ENCODE data around the gene ITGA8. TPM values are rescaled to one million over a fixed set of nuclear protein-coding genes. Genes with fewer than 3 reads are reported as not detected.

The ITGA8 gene
- polyA plus RNA-seq, 1 donor (not counting 4 experiments of a cell fraction or from before 2014, with no cell fraction given): not detected

DNA sequence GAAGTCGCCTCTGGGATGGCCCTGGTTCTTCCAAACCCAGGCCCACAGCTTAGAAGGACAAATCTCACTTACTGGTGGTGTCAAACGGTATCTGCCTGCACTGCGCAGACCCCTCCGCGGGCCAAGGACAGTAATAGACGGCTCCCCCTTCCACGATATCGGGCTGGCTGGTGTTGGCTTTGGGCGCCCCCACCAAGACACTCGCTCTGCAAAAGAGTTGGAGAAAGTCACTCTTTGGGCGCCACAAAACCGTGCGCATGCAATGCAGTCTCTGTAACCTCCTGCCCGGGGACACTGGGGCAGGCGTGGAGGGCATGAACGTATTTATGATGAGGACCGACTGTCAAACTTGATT, 1.1 kb downstream of the ITGA8 start:
- Histone ChIP-seq H4K20me1 (ENCODE audit: control insufficient read depth, extremely low read depth, insufficient read depth, low read length) (no peaks in the 10 kb centered on the region), H3K79me2 (ENCODE audit: control insufficient read depth, insufficient read depth, low read length) (no peaks in the 10 kb centered on the region), H3K27me3 (ENCODE audit: control insufficient read depth, extremely low read depth, insufficient read depth, low read length) (peaks cover 29% of the 10 kb centered on the region), H2AFZ (ENCODE audit: control insufficient read depth, low read length) (no peak overlapping the region), H3K4me3 (ENCODE audit: control insufficient read depth in 2 of 3, extremely low read depth in 1 of 3, insufficient read depth in 2 of 3, low read depth in 1 of 3, low read length in 3 of 3) (no peak overlapping the region), H3K9me3 (ENCODE audit: control insufficient read depth, low read depth, low read length) (no peaks in the 10 kb centered on the region), H3K36me3 (ENCODE audit: control insufficient read depth in 2 of 2, extremely low read depth in 1 of 2, insufficient read depth in 2 of 2, low read length in 2 of 2) (no peaks in the 10 kb centered on the region), H3K9ac (ENCODE audit: control insufficient read depth, extremely low read depth, insufficient read depth, low read length) (no peak overlapping the region), H3K4me1 (ENCODE audit: control insufficient read depth, extremely low read depth, insufficient read depth, low read length) (no peaks in the 10 kb centered on the region), H3K4me2 (ENCODE audit: control insufficient read depth, extremely low read depth, insufficient read depth, low read depth, low read length) (no peak overlapping the region), H3K27ac (ENCODE audit: control insufficient read depth, insufficient read depth, low read length) (no peak overlapping the region), H3K9me1 (ENCODE audit: control insufficient read depth, extremely low read depth, insufficient read depth, low read length) (no peaks in the 10 kb centered on the region)
- dilution Hi-C loops (cut with MboI; ENCODE audit: extremely low pct_ligation_motif_present, low sequenced_read_pairs): no loop called here
- FAIRE-seq: no peak
- DNase-seq (ENCODE audit: low read depth, low spot score): no peak
- TF ChIP-seq, protein P1, sequence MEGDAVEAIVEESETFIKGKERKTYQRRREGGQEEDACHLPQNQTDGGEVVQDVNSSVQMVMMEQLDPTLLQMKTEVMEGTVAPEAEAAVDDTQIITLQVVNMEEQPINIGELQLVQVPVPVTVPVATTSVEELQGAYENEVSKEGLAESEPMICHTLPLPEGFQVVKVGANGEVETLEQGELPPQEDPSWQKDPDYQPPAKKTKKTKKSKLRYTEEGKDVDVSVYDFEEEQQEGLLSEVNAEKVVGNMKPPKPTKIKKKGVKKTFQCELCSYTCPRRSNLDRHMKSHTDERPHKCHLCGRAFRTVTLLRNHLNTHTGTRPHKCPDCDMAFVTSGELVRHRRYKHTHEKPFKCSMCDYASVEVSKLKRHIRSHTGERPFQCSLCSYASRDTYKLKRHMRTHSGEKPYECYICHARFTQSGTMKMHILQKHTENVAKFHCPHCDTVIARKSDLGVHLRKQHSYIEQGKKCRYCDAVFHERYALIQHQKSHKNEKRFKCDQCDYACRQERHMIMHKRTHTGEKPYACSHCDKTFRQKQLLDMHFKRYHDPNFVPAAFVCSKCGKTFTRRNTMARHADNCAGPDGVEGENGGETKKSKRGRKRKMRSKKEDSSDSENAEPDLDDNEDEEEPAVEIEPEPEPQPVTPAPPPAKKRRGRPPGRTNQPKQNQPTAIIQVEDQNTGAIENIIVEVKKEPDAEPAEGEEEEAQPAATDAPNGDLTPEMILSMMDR (optimal IDR thresholded peaks at IDR 0.05 in 1 of 3, IDR thresholded peaks at IDR 0.05 in 1 of 3, conservative IDR thresholded peaks at IDR 0.05 in 1 of 3; ENCODE audit: extremely low read depth in 1 of 3, insufficient read depth in 2 of 3, low read length in 3 of 3): no peak
- TF ChIP-seq EZH2 (IDR thresholded peaks at IDR 0.05; ENCODE audit: low read length): no peak

DNA sequence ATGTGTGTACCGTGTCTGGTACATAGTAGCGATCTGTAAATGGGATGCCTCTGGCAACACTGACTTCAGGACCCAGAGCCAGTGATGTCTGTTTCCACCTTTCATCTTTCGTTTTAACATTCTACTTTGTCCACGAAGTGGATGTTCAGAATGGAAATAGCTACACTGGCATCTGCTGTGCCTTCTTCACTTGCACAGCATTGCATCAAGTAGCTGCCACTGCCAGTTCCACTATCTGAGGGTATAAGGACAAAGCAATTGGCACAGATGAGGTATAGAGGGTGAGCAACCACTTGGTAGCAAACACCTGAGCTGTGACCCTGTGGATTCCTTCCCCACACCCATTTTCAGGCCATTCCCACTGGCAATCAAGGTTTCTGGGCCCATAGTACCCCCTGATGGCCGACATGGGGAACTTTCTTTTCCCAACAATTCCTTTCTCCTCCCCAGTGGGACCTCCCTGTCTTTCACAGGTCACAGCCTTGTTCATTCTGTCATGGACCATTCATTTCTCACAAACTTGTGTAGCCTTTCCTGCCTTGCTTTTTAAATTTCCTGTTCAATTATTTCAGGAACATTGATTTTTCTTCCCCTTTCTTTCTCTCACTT, 4.0 kb downstream of the ITGA8 start:
- Histone ChIP-seq H3K36me3 (ENCODE audit: control insufficient read depth in 2 of 2, extremely low read depth in 1 of 2, insufficient read depth in 2 of 2, low read length in 2 of 2) (no peaks in the 10 kb centered on the region), H3K9ac (ENCODE audit: control insufficient read depth, extremely low read depth, insufficient read depth, low read length) (no peak overlapping the region), H4K20me1 (ENCODE audit: control insufficient read depth, extremely low read depth, insufficient read depth, low read length) (no peaks in the 10 kb centered on the region), H3K79me2 (ENCODE audit: control insufficient read depth, insufficient read depth, low read length) (no peaks in the 10 kb centered on the region), H3K4me3 (ENCODE audit: control insufficient read depth in 2 of 3, extremely low read depth in 1 of 3, insufficient read depth in 2 of 3, low read depth in 1 of 3, low read length in 3 of 3) (no peak overlapping the region), H3K9me3 (ENCODE audit: control insufficient read depth, low read depth, low read length) (no peaks in the 10 kb centered on the region), H3K4me1 (ENCODE audit: control insufficient read depth, extremely low read depth, insufficient read depth, low read length) (no peaks in the 10 kb centered on the region), H3K27me3 (ENCODE audit: control insufficient read depth, extremely low read depth, insufficient read depth, low read length) (peaks cover 25% of the 10 kb centered on the region), H3K4me2 (ENCODE audit: control insufficient read depth, extremely low read depth, insufficient read depth, low read depth, low read length) (no peak overlapping the region), H3K27ac (ENCODE audit: control insufficient read depth, insufficient read depth, low read length) (no peak overlapping the region), H2AFZ (ENCODE audit: control insufficient read depth, low read length) (no peak overlapping the region), H3K9me1 (ENCODE audit: control insufficient read depth, extremely low read depth, insufficient read depth, low read length) (no peaks in the 10 kb centered on the region)
- TF ChIP-seq, protein P1 (optimal IDR thresholded peaks at IDR 0.05 in 1 of 3, IDR thresholded peaks at IDR 0.05 in 1 of 3, conservative IDR thresholded peaks at IDR 0.05 in 1 of 3; ENCODE audit: extremely low read depth in 1 of 3, insufficient read depth in 2 of 3, low read length in 3 of 3): peak; percentile 22 to 47 (median 37)
- no peak for TF ChIP-seq EZH2 (IDR thresholded peaks at IDR 0.05; ENCODE audit: low read length)
- DNase-seq (ENCODE audit: low read depth, low spot score) (no peak), FAIRE-seq (no peak)
- dilution Hi-C loops (cut with MboI; ENCODE audit: extremely low pct_ligation_motif_present, low sequenced_read_pairs): no loop called here
